GM19324 (cell line): ENCODE results near the gene USP14.
A peak's percentile ranks its signal among the peaks of the same experiment; 100 is the strongest.
"Not testable (repeated sequence)": the region's sequence is repeated elsewhere in the genome, so short reads cannot be mapped to it uniquely, and the experiment has no call there.

Experiments used
- ATAC-seq: cut with Tn5 transposase; IDR thresholded peaks from one replicate; pipeline ENCODE4 v1.9.1; 2021; ENCODE audit warnings: mild to moderate bottlenecking, moderate library complexity; ENCODE audit not compliant: unreplicated experiment, low FRiP score

Gene USP14

GRCh38 chr18:158128-159036, at the start of gene USP14:
Gene USP14 (plus strand): TSS chr18:158557. CDS start chr18:158699, 142 bp downstream.
- ATAC-seq, result peak; percentile 96

GRCh38 chr18:108665-109063, 49.7 kb upstream of the USP14 start:
- peak; percentile 10 for ATAC-seq

GRCh38 chr18:109130-109921, 49.0 kb upstream of the USP14 start:
- ATAC-seq, result peak; percentile 20

GRCh38 chr18:109922-110261, 48.5 kb upstream of the USP14 start:
- not testable (repeated sequence) for ATAC-seq

GRCh38 chr18:110351-111201, 47.8 kb upstream of the USP14 start:
- not testable (repeated sequence) for ATAC-seq

- no peak for ATAC-seq
Observed at GRCh38 chr18:111306-112014, 46.9 kb upstream of the USP14 start.

- not testable (repeated sequence) for ATAC-seq
Observed at GRCh38 chr18:112015-112733, 46.2 kb upstream of the USP14 start.

GRCh38 chr18:120539-121260, 37.7 kb upstream of the USP14 start:
- not testable (repeated sequence) for ATAC-seq

- ATAC-seq, result no peak
Observed at GRCh38 chr18:135045-135444, 23.3 kb upstream of the USP14 start.

GRCh38 chr18:136433-136832, 21.9 kb upstream of the USP14 start:
- ATAC-seq, result no peak

- ATAC-seq, result no peak
Observed at GRCh38 chr18:137327-137726, 21.0 kb upstream of the USP14 start.

- no peak for ATAC-seq
Observed at GRCh38 chr18:140670-141266, 17.6 kb upstream of the USP14 start.

- ATAC-seq, result not testable (repeated sequence)
Observed at GRCh38 chr18:142624-143296, 15.6 kb upstream of the USP14 start.

GRCh38 chr18:148841-149240, 9.5 kb upstream of the USP14 start:
- ATAC-seq, result no peak

- ATAC-seq, result no peak
Observed at GRCh38 chr18:154151-154550, 4.2 kb upstream of the USP14 start.

- no peak for ATAC-seq
Observed at GRCh38 chr18:155688-156087, 2.7 kb upstream of the USP14 start.

GRCh38 chr18:156514-157230, 1.7 kb upstream of the USP14 start:
- ATAC-seq, result no peak
